ENCODE results near the gene PGM2L1. TPM values are rescaled to one million over a fixed set of nuclear protein-coding genes. Genes with fewer than 3 reads are reported as not detected.
"Not testable (repeated sequence)": the region's sequence is repeated elsewhere in the genome, so short reads cannot be mapped to it uniquely, and the experiment has no call there.

PGM2L1 gene
- total RNA-seq, 2 donors from 2014 or later, result 10.2 to 10.8 TPM

GRCh38 chr11:74418509-74418895 lies 20.3 kb upstream of the PGM2L1 start:
- Mint-ChIP-seq H3K4me3 (no peak overlapping the region), H3K4me1 (peaks cover 11% of the 10 kb centered on the region), H3K36me3 (ENCODE audit: low read depth) (no peaks in the 10 kb centered on the region), H3K27me3 (peaks cover 3% of the 10 kb centered on the region), H3K27ac (peak overlapping the region; percentile 67)
- no peaks in the 10 kb centered on the region for H3K9me3 ChIP-seq (ENCODE audit: control insufficient read depth, low read length, poor library complexity, severe bottlenecking)
- no peak for ATAC-seq
- no peak for DNase-seq

- no peaks in the 10 kb centered on the region for H3K9me3 ChIP-seq (ENCODE audit: control insufficient read depth, low read length, poor library complexity, severe bottlenecking)
- Mint-ChIP-seq H3K4me1 (peaks cover 11% of the 10 kb centered on the region), H3K4me3 (no peak overlapping the region), H3K27ac (peak overlapping the region; percentile 88), H3K36me3 (ENCODE audit: low read depth) (no peaks in the 10 kb centered on the region), H3K27me3 (peaks cover 8% of the 10 kb centered on the region)
- peak; percentile 43 for ATAC-seq
- no peak for DNase-seq
Observed at GRCh38 chr11:74417860-74418508, 19.8 kb upstream of the PGM2L1 start.

- H3K27ac Mint-ChIP-seq, result peak overlapping the region; percentile 88
- H3K4me3 Mint-ChIP-seq, result peak overlapping the region; percentile 49
- DNase-seq (no peak), ATAC-seq (peak; percentile 86)
- H3K4me1 Mint-ChIP-seq, result peaks cover 11% of the 10 kb centered on the region
- H3K36me3 Mint-ChIP-seq (ENCODE audit: low read depth), result no peaks in the 10 kb centered on the region
- H3K9me3 ChIP-seq (ENCODE audit: control insufficient read depth, low read length, poor library complexity, severe bottlenecking), result no peaks in the 10 kb centered on the region
- H3K27me3 Mint-ChIP-seq, result peaks cover 14% of the 10 kb centered on the region
Observed at GRCh38 chr11:74417379-74417804, 19.2 kb upstream of the PGM2L1 start.

GRCh38 chr11:74416974-74417373 lies 18.7 kb upstream of the PGM2L1 start:
- Mint-ChIP-seq H3K27ac (peak overlapping the region; percentile 88), H3K4me3 (peak overlapping the region; percentile 74), H3K27me3 (peaks cover 18% of the 10 kb centered on the region), H3K4me1 (peaks cover 13% of the 10 kb centered on the region)
- H3K9me3 ChIP-seq (ENCODE audit: control insufficient read depth, low read length, poor library complexity, severe bottlenecking); DNase-seq; H3K36me3 Mint-ChIP-seq (ENCODE audit: low read depth); ATAC-seq: not testable (repeated sequence)

- Mint-ChIP-seq H3K27ac (no peak overlapping the region), H3K4me1 (peaks cover 13% of the 10 kb centered on the region), H3K36me3 (ENCODE audit: low read depth) (no peaks in the 10 kb centered on the region), H3K4me3 (no peak overlapping the region), H3K27me3 (peaks cover 28% of the 10 kb centered on the region)
- ATAC-seq (no peak), DNase-seq (no peak)
- no peaks in the 10 kb centered on the region for H3K9me3 ChIP-seq (ENCODE audit: control insufficient read depth, low read length, poor library complexity, severe bottlenecking)
Observed at GRCh38 chr11:74412733-74413359, 14.6 kb upstream of the PGM2L1 start.

GRCh38 chr11:74412321-74412720 lies 14.1 kb upstream of the PGM2L1 start:
- no peaks in the 10 kb centered on the region for H3K36me3 Mint-ChIP-seq (ENCODE audit: low read depth)
- no peak overlapping the region for H3K4me3 Mint-ChIP-seq
- no peak overlapping the region for H3K27ac Mint-ChIP-seq
- H3K9me3 ChIP-seq (ENCODE audit: control insufficient read depth, low read length, poor library complexity, severe bottlenecking), result no peaks in the 10 kb centered on the region
- ATAC-seq, result no peak
- DNase-seq, result no peak
- peaks cover 28% of the 10 kb centered on the region for H3K27me3 Mint-ChIP-seq
- H3K4me1 Mint-ChIP-seq, result peaks cover 9% of the 10 kb centered on the region

- no peaks in the 10 kb centered on the region for H3K36me3 Mint-ChIP-seq (ENCODE audit: low read depth)
- DNase-seq (no peak), ATAC-seq (no peak)
- H3K9me3 ChIP-seq (ENCODE audit: control insufficient read depth, low read length, poor library complexity, severe bottlenecking), result no peaks in the 10 kb centered on the region
- H3K27ac Mint-ChIP-seq, result no peak overlapping the region
- H3K4me3 Mint-ChIP-seq, result no peak overlapping the region
- H3K4me1 Mint-ChIP-seq, result peaks cover 2% of the 10 kb centered on the region
- H3K27me3 Mint-ChIP-seq, result peaks cover 28% of the 10 kb centered on the region
Observed at GRCh38 chr11:74409633-74410032, 11.4 kb upstream of the PGM2L1 start.

GRCh38 chr11:74403607-74404321 lies 5.5 kb upstream of the PGM2L1 start:
- H3K27ac Mint-ChIP-seq, result no peak overlapping the region
- DNase-seq, result no peak

GRCh38 chr11:74400606-74401005 lies 2.4 kb upstream of the PGM2L1 start:
- Mint-ChIP-seq H3K36me3 (ENCODE audit: low read depth) (peaks cover 5% of the 10 kb centered on the region), H3K27ac (no peak overlapping the region)

More at GRCh38 chr11:74403607-74404321, 5.5 kb upstream of the PGM2L1 start:
- Mint-ChIP-seq H3K4me1 (peaks cover 6% of the 10 kb centered on the region), H3K36me3 (ENCODE audit: low read depth) (no peaks in the 10 kb centered on the region), H3K27me3 (no peaks in the 10 kb centered on the region), H3K4me3 (no peak overlapping the region)
- no peak for ATAC-seq
- no peaks in the 10 kb centered on the region for H3K9me3 ChIP-seq (ENCODE audit: control insufficient read depth, low read length, poor library complexity, severe bottlenecking)

GRCh38 chr11:74397501-74398243 lies 561 bp downstream of the PGM2L1 start:
- peaks cover 26% of the 10 kb centered on the region for H3K4me1 Mint-ChIP-seq
- ATAC-seq (peak; percentile 44), DNase-seq (peak; percentile 5 to 30 (median 20))
- H3K27me3 Mint-ChIP-seq, result no peaks in the 10 kb centered on the region
- peak overlapping the region; percentile 99 for H3K4me3 Mint-ChIP-seq
- H3K36me3 Mint-ChIP-seq (ENCODE audit: low read depth), result peaks cover 5% of the 10 kb centered on the region
- H3K27ac Mint-ChIP-seq, result peak overlapping the region; percentile 98
- H3K9me3 ChIP-seq (ENCODE audit: control insufficient read depth, low read length, poor library complexity, severe bottlenecking), result no peaks in the 10 kb centered on the region

More at GRCh38 chr11:74400606-74401005, 2.4 kb upstream of the PGM2L1 start:
- no peak for DNase-seq
- peaks cover 13% of the 10 kb centered on the region for H3K4me1 Mint-ChIP-seq
- no peak for ATAC-seq
- H3K27me3 Mint-ChIP-seq, result no peaks in the 10 kb centered on the region
- H3K4me3 Mint-ChIP-seq, result no peak overlapping the region
- no peaks in the 10 kb centered on the region for H3K9me3 ChIP-seq (ENCODE audit: control insufficient read depth, low read length, poor library complexity, severe bottlenecking)

- H3K9me3 ChIP-seq (ENCODE audit: control insufficient read depth, low read length, poor library complexity, severe bottlenecking), result no peaks in the 10 kb centered on the region
- Mint-ChIP-seq H3K27ac (no peak overlapping the region), H3K36me3 (ENCODE audit: low read depth) (no peaks in the 10 kb centered on the region), H3K27me3 (no peaks in the 10 kb centered on the region), H3K4me1 (peaks cover 37% of the 10 kb centered on the region), H3K4me3 (no peak overlapping the region)
- ATAC-seq, result no peak
- no peak for DNase-seq
Observed at GRCh38 chr11:74392256-74392655, 6.0 kb downstream of the PGM2L1 start.

GRCh38 chr11:74391193-74391592 lies 7.0 kb downstream of the PGM2L1 start:
- Mint-ChIP-seq H3K27me3 (no peaks in the 10 kb centered on the region), H3K4me3 (peak overlapping the region; percentile 63), H3K27ac (peak overlapping the region; percentile 77), H3K36me3 (ENCODE audit: low read depth) (no peaks in the 10 kb centered on the region), H3K4me1 (peaks cover 36% of the 10 kb centered on the region)
- no peaks in the 10 kb centered on the region for H3K9me3 ChIP-seq (ENCODE audit: control insufficient read depth, low read length, poor library complexity, severe bottlenecking)
- no peak for ATAC-seq
- no peak for DNase-seq

- H3K9me3 ChIP-seq (ENCODE audit: control insufficient read depth, low read length, poor library complexity, severe bottlenecking), result no peaks in the 10 kb centered on the region
- no peak for ATAC-seq
- peak overlapping the region; percentile 63 for H3K4me3 Mint-ChIP-seq
- H3K36me3 Mint-ChIP-seq (ENCODE audit: low read depth), result no peaks in the 10 kb centered on the region
- H3K27ac Mint-ChIP-seq, result peak overlapping the region; percentile 77
- peaks cover 36% of the 10 kb centered on the region for H3K4me1 Mint-ChIP-seq
- DNase-seq, result no peak
- no peaks in the 10 kb centered on the region for H3K27me3 Mint-ChIP-seq
Observed at GRCh38 chr11:74390697-74391096, 7.5 kb downstream of the PGM2L1 start.
